Hepatocyte (in vitro differentiated cells): ENCODE measurements around the gene OSR1.

ENCODE experiments used
- EZH2 ChIP-seq: fragments of 200-600 bp; sonication (generic); IDR thresholded peaks from 2 replicates; pipeline ENCODE4 v1.6.1; 2016; ENCODE audit warnings: antibody characterized with exemption, mild to moderate bottlenecking, borderline replicate concordance
- TF ChIP-seq, protein P1 (sequence below): fragments of 200-600 bp; sonication (generic); IDR thresholded peaks from 2 replicates; pipeline ENCODE4 v1.5.1; 2016; ENCODE audit warnings: antibody characterized with exemption, mild to moderate bottlenecking; ENCODE audit not compliant: poor library complexity

DNA sequence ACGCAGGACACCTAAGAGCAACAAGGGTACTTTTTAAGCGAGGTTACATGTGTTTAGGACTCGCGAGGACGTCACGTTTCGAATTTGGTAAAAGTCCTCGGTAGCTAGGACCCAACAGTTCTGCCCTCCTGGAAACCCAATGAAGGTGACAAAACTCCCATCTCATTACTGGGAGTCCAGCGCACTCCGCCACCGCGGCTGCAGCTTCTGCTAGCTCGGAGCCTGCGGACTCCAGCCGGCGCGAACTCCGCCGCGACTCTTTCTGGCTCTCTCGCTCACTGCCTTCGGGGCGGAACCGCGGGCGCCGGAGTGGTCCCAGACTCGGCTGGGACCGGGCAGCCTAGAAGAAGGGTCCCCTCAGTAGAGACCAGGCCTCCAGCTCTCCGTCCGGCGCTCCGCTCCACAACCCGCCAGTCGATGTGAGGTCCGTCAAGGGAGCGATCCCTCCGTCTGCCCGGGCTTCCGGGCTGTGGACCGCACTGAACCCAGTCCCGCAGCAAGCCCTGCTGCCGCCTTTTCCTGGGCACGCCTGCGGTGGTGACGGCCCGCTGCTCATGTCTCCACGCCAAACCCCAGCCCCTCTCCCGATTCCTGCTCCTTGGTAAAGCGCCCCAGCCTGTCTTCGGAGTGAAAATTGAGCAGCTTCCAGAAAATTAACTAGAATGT, 3.0 kb upstream of the OSR1 start:
- TF ChIP-seq, protein P1, sequence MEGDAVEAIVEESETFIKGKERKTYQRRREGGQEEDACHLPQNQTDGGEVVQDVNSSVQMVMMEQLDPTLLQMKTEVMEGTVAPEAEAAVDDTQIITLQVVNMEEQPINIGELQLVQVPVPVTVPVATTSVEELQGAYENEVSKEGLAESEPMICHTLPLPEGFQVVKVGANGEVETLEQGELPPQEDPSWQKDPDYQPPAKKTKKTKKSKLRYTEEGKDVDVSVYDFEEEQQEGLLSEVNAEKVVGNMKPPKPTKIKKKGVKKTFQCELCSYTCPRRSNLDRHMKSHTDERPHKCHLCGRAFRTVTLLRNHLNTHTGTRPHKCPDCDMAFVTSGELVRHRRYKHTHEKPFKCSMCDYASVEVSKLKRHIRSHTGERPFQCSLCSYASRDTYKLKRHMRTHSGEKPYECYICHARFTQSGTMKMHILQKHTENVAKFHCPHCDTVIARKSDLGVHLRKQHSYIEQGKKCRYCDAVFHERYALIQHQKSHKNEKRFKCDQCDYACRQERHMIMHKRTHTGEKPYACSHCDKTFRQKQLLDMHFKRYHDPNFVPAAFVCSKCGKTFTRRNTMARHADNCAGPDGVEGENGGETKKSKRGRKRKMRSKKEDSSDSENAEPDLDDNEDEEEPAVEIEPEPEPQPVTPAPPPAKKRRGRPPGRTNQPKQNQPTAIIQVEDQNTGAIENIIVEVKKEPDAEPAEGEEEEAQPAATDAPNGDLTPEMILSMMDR = no peak
- no peak for TF ChIP-seq EZH2
